Measurements from ENCODE around the gene INSIG2.

DNA sequence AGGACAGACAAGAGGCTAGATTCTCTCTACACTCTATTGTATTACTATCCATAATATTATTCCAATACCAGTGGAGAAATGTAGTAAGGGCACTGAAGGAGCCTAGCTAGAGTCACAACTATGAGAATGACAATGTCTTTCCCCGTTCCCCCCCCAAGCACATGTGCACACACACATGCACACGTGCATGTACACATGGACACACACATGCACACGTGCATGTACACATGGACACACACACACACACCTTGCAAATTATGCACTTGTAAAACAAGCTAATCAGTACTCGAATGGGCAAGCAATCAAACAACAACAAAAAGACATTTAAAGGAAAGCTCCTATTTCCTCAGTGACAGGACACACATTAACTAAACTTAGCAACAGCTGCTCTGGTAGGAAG is 65.2 kb downstream of the INSIG2 start:
- TF ChIP-seq, protein P1, sequence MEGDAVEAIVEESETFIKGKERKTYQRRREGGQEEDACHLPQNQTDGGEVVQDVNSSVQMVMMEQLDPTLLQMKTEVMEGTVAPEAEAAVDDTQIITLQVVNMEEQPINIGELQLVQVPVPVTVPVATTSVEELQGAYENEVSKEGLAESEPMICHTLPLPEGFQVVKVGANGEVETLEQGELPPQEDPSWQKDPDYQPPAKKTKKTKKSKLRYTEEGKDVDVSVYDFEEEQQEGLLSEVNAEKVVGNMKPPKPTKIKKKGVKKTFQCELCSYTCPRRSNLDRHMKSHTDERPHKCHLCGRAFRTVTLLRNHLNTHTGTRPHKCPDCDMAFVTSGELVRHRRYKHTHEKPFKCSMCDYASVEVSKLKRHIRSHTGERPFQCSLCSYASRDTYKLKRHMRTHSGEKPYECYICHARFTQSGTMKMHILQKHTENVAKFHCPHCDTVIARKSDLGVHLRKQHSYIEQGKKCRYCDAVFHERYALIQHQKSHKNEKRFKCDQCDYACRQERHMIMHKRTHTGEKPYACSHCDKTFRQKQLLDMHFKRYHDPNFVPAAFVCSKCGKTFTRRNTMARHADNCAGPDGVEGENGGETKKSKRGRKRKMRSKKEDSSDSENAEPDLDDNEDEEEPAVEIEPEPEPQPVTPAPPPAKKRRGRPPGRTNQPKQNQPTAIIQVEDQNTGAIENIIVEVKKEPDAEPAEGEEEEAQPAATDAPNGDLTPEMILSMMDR (conservative IDR thresholded peaks at IDR 0.05 in 1 of 2, IDR thresholded peaks at IDR 0.05 in 1 of 2; ENCODE audit: extremely low read depth in 1 of 2, insufficient read depth in 1 of 2, low read depth in 1 of 2, low read length in 2 of 2) = no peak
- no peak for TF ChIP-seq EZH2 (IDR thresholded peaks at IDR 0.05; ENCODE audit: borderline replicate concordance, low read length)
